PC-3 (cell line): ENCODE data around the gene RANBP3L. TPM values are rescaled to one million over a fixed set of nuclear protein-coding genes. Genes with fewer than 3 reads are reported as not detected.
"Not testable (repeated sequence)": the region's sequence is repeated elsewhere in the genome, so short reads cannot be mapped to it uniquely, and the experiment has no call there.

Experiments used
- ATAC-seq: fragments of 200-7000 bp; cut with Tn5 transposase; 2 replicates; pipeline ENCODE4 v1.9.1; 2020; ENCODE audit warnings: mild to moderate bottlenecking, moderate library complexity
- BruUV-seq: library from RNA; stranded (reverse); fragments of 400-500 nt; replicated peaks from 2 replicates; lab custom pipeline; 2021; lab: Mats Ljungman, UMichigan
- CTCF ChIA-PET: fragments of 300-600 bp; sonication (Branson Sonifier 250); formaldehyde crosslinking; loops from one replicate; lab custom pipeline; 2022; ENCODE audit warnings: antibody characterized with exemption; lab: Charles Lee
- POLR2A ChIA-PET: fragments of 300-600 bp; sonication (Branson Sonifier 250); formaldehyde crosslinking; loops from one replicate; lab custom pipeline; 2022; ENCODE audit warnings: antibody characterized with exemption; ENCODE audit not compliant: unreplicated experiment; lab: Charles Lee
- DNase-seq: peaks from one replicate; pipeline ENCODE4 v3.0.0-alpha.2; 2015
- H2AFZ ChIP-seq: fragments of 300-600 bp; sonication (generic); 2 replicates; pipeline ENCODE4 v1.6.0; 2016; ENCODE audit warnings: antibody characterized with exemption, low read length
- H3F3A ChIP-seq: fragments of 300-600 bp; sonication (generic); one replicate; pipeline ENCODE4 v1.6.0; 2017; ENCODE audit warnings: antibody characterized with exemption, low read length, control low read depth, mild to moderate bottlenecking; ENCODE audit not compliant: unreplicated experiment
- H3K27ac ChIP-seq: fragments of 300-600 bp; sonication (generic); 2 replicates; pipeline ENCODE4 v1.5.1; 2016; ENCODE audit warnings: mild to moderate bottlenecking, low read length
- H3K27me3 ChIP-seq: fragments of 300-600 bp; sonication (generic); 2 replicates; pipeline ENCODE4 v1.6.1; 2016; ENCODE audit warnings: low read length, mixed read lengths
- H3K36me3 ChIP-seq: fragments of 300-600 bp; sonication (generic); 2 replicates; pipeline ENCODE4 v1.6.1; 2016; ENCODE audit warnings: low read depth, mixed run types, low read length, mixed read lengths
- H3K4me1 ChIP-seq: fragments of 300-600 bp; sonication (generic); 2 replicates; pipeline ENCODE4 v1.5.1; 2016; ENCODE audit warnings: low read length; ENCODE audit not compliant: insufficient read depth
- H3K4me2 ChIP-seq: fragments of 300-600 bp; sonication (generic); 2 replicates; pipeline ENCODE4 v1.6.0; 2016; ENCODE audit warnings: low read length
- H3K4me3 ChIP-seq: fragments of 300-600 bp; sonication (generic); 2 replicates; pipeline ENCODE4 v1.5.1; 2016; ENCODE audit warnings: mild to moderate bottlenecking, low read length, mixed read lengths
- H3K79me2 ChIP-seq: fragments of 300-600 bp; sonication (generic); 2 replicates; pipeline ENCODE4 v1.6.1; 2017; ENCODE audit warnings: low read length, mixed read lengths
- H3K9ac ChIP-seq: fragments of 300-600 bp; sonication (generic); 2 replicates; pipeline ENCODE4 v1.6.0; 2016; ENCODE audit warnings: mild to moderate bottlenecking, low read length
- H3K9me2 ChIP-seq: fragments of 300-600 bp; sonication (generic); replicated peaks from 2 replicates; pipeline ENCODE4 v1.6.1; 2016; ENCODE audit warnings: mixed run types, low read length, mixed read lengths
- H3K9me3 ChIP-seq: fragments of 300-600 bp; sonication (generic); 2 replicates; pipeline ENCODE4 v1.6.1; 2016; ENCODE audit warnings: low read length, mixed read lengths
- H4K20me1 ChIP-seq: fragments of 300-600 bp; sonication (generic); 2 replicates; pipeline ENCODE4 v1.6.1; 2016; ENCODE audit warnings: low read length, mixed read lengths
- EZH2 ChIP-seq: fragments of 300-600 bp; sonication (generic); IDR thresholded peaks from one replicate; pipeline ENCODE4 v1.6.1; 2017; ENCODE audit warnings: antibody characterized with exemption, mild to moderate bottlenecking, low read length; ENCODE audit not compliant: unreplicated experiment
- EZH2phosphoT487 ChIP-seq: fragments of 300-600 bp; sonication (generic); IDR thresholded peaks from 2 replicates; pipeline ENCODE4 v1.6.1; 2018; ENCODE audit warnings: mild to moderate bottlenecking, antibody characterized with exemption, low read length, borderline replicate concordance
- intact Hi-C: fragments of 100-400 bp; cut with micrococcal nuclease; formaldehyde crosslinking; loops from 2 replicates; pipeline ENCODE4 v1.9.0; 2023
- total RNA-seq: library from RNA; depleted of rRNA; stranded (reverse); fragments of >200 nt; gene quantifications from 2 replicates; pipeline ENCODE4 v1.2.3, GENCODE V29; 2014
- TF ChIP-seq, protein P1 (sequence below): fragments of 300-600 bp; sonication (generic); conservative IDR thresholded peaks from 2 replicates; pipeline ENCODE4 v1.5.1; 2017; ENCODE audit warnings: antibody characterized with exemption, low read depth, mild to moderate bottlenecking, low read length

RANBP3L gene
- total RNA-seq, 1 experiment from 2014 or later = not detected

DNA sequence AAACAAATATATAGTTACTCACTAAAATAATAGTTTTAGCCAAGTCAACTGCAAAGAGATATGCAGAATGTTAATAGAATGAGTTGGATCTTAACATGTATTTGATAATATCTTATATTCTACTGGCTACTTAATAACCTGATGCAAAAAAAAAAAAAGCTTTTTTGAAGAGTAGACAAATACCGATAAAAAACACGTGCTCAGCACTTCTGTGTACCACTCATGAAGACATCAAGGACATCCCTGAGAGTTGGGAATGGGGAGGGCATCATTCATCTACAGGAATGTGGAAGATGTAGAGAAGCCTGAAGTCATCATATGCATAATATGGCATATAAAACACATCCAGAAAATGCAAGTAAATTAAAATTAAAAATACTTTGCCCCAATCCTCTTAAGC is 43.2 kb upstream of the RANBP3L start:
- Histone ChIP-seq H3K9ac (no peak overlapping the region), H3K4me1 (peaks cover 4% of the 10 kb centered on the region; the same call in 1 of the 2 replicates), H3K27me3 (peaks cover 16% of the 10 kb centered on the region; the same call in 1 of the 2 replicates), H4K20me1 (no peaks in the 10 kb centered on the region), H3K9me2 (no peaks in the 10 kb centered on the region), H3K79me2 (no peaks in the 10 kb centered on the region), H3K4me3 (no peak overlapping the region), H2AFZ (no peak overlapping the region), H3K9me3 (no peaks in the 10 kb centered on the region), H3K36me3 (no peaks in the 10 kb centered on the region), H3K27ac (no peak overlapping the region), H3K4me2 (no peak overlapping the region), H3F3A (no peaks in the 10 kb centered on the region)
- no TSS peak for BruUV-seq
- no peak for DNase-seq
- ChIA-PET CTCF (no interaction called here), POLR2A (no interaction called here)
- no peak for ATAC-seq
- intact Hi-C loops = no loop called here
- TF ChIP-seq, protein P1, sequence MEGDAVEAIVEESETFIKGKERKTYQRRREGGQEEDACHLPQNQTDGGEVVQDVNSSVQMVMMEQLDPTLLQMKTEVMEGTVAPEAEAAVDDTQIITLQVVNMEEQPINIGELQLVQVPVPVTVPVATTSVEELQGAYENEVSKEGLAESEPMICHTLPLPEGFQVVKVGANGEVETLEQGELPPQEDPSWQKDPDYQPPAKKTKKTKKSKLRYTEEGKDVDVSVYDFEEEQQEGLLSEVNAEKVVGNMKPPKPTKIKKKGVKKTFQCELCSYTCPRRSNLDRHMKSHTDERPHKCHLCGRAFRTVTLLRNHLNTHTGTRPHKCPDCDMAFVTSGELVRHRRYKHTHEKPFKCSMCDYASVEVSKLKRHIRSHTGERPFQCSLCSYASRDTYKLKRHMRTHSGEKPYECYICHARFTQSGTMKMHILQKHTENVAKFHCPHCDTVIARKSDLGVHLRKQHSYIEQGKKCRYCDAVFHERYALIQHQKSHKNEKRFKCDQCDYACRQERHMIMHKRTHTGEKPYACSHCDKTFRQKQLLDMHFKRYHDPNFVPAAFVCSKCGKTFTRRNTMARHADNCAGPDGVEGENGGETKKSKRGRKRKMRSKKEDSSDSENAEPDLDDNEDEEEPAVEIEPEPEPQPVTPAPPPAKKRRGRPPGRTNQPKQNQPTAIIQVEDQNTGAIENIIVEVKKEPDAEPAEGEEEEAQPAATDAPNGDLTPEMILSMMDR = no peak
- no peak for TF ChIP-seq EZH2
- no peak for TF ChIP-seq EZH2phosphoT487

DNA sequence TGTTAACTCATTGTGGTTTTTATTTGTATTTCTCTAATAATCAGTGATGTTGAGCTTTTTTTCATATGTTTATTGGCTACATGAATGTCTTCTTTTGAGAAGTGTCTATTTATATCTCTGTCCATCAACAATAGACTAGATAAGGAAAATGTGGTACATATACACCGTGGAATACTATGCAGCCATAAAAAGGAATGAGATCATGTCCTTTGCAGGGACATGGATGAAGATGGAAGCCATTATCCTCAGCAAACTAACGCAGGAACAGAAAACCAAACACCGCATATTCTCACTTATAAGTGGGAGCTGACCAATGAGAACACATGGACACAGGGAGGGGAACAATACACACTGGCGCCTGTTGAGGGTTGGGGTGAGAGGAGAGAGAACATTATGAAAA is 40.0 kb upstream of the RANBP3L start:
- H3K4me3 ChIP-seq, H3K27ac ChIP-seq, CTCF ChIA-PET, H3K4me2 ChIP-seq, H3K9ac ChIP-seq, H4K20me1 ChIP-seq, intact Hi-C loops, H3K9me3 ChIP-seq, H3K79me2 ChIP-seq, H2AFZ ChIP-seq, H3K4me1 ChIP-seq, H3K9me2 ChIP-seq, H3F3A ChIP-seq, BruUV-seq, ATAC-seq, DNase-seq, H3K36me3 ChIP-seq: not testable (repeated sequence)
- H3K27me3 ChIP-seq = peaks cover 41% of the 10 kb centered on the region
- POLR2A ChIA-PET = interaction anchor here (0.7 kb wide), 1 partner anchor 127 kb away, joined by 3 read pairs; no protein-coding TSS in a partner anchor

DNA sequence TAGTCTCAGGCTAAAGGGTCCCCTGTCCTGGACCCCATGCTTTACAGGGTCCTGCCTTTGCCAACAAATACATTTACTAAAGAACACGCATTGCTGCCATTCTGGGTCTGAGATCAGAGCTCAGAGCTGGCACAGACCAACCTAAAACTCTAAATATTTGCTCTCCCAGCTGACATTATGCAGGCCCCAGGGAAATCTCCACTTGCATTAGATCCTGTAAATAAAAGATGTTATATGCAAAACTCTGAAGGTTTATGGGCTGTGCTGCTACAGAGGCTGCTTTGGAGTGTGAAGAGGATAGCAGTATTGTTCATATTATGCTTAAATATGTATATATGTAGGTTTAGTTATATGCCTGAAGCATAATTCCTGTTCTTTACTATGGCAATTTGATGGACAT is 35.9 kb upstream of the RANBP3L start:
- DNase-seq (no peak), ATAC-seq (no peak)
- CTCF ChIA-PET = no interaction called here
- TF ChIP-seq EZH2phosphoT487 = no peak
- TF ChIP-seq, protein P1 = no peak
- TF ChIP-seq EZH2 = no peak
- Histone ChIP-seq H3K9ac (no peak overlapping the region), H3K27ac (no peak overlapping the region), H3K4me2 (no peak overlapping the region), H2AFZ (no peak overlapping the region), H3K4me3 (no peak overlapping the region), H4K20me1 (no peaks in the 10 kb centered on the region), H3K27me3 (peaks cover 51% of the 10 kb centered on the region), H3F3A (no peaks in the 10 kb centered on the region), H3K9me2 (no peaks in the 10 kb centered on the region), H3K9me3 (no peaks in the 10 kb centered on the region), H3K4me1 (no peaks in the 10 kb centered on the region), H3K79me2 (no peaks in the 10 kb centered on the region), H3K36me3 (no peaks in the 10 kb centered on the region)
- POLR2A ChIA-PET = no interaction called here
- no TSS peak for BruUV-seq
- intact Hi-C loops = no loop called here
